NCI-H748 treated with DMSO at 0.1 percent for 48 hours (cell line): ENCODE data around the gene PI3.
"Not testable (repeated sequence)": the region's sequence is repeated elsewhere in the genome, so short reads cannot be mapped to it uniquely, and the experiment has no call there.

Experiments
- DNase-seq: peaks from one replicate; lab custom pipeline; 2025; lab: John Stamatoyannopoulos, UW

Gene PI3

DNA sequence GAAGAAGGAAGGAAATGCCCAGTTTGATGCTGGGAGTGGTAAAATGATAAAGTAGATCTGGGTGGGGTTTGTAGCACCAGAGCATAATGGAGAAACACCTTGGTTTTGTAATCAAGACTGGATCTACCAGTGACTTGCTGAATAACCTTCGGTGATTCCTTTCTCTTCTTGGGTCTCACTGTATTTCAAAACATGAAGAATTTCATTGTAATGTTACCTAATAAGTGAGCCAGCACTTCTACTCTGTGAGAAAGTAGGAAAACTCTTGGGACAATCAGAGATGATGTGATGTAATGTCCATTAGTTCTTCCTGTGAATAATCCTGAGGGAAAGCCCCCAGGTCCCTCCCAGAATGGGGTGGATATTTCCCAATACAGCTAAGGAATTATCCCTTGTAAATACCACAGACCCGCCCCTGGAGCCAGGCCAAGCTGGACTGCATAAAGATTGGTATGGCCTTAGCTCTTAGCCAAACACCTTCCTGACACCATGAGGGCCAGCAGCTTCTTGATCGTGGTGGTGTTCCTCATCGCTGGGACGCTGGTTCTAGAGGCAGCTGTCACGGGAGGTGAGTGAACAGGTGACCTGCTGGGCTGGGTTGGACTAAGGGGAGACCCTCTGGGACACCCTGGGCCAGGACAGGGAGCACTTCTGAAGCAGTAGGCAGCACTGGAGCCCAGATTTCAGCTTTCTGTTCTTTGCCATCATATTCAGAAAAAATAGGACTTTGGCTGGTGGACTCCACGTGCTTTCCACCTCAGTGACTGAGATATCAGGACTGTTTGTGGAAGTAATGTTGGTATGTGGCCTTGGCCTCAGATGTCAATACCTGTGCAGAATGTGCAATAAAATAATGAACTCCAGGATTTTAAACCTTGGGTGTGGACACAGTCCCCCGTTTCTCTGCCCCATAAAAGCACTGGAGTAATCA, at the start of gene PI3:
Gene PI3, plus strand, starts transcription at position 469 of the 931 bp plus-strand sequence. Its CDS starts 21 bp downstream, at position 490.
- DNase-seq = no peak

- DNase-seq = no peak
Measured at GRCh38 chr20:45128099-45128498, 46.6 kb upstream of the PI3 start.

- no peak for DNase-seq
Measured at GRCh38 chr20:45136911-45137310, 37.8 kb upstream of the PI3 start.

GRCh38 chr20:45138561-45139300, 36.0 kb upstream of the PI3 start:
- no peak for DNase-seq

DNA sequence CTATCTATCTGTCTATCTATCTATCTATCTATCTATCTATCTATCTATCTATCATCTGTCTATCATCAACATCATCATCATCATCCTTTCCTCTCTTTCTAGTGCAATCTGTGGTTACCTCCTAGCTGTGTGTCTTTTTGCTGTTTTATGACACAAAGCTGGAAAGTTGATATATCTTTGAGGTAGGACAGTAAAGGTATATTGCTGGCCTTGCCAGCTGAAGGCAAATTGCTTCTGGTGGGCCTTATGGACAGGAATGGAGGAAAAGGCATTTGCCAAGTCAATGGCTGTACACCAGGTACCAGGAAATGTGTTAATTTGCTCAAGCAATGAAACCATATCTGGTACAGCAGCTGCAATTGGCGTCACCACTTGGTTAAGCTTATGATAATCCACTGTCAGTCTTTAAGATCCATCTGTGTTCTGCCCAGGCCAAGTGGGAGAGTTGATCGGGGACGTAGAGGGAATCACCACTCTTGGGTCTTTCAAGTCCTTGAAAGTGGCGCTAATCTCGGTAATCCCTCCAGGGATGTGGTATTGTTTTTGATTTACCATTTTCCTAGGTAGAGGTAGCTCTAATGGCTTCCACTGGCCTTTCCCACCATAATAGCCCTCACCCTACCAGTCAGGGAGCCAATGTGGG, 34.8 kb upstream of the PI3 start:
- not testable (repeated sequence) for DNase-seq

GRCh38 chr20:45140836-45141235, 33.9 kb upstream of the PI3 start:
- no peak for DNase-seq

DNA sequence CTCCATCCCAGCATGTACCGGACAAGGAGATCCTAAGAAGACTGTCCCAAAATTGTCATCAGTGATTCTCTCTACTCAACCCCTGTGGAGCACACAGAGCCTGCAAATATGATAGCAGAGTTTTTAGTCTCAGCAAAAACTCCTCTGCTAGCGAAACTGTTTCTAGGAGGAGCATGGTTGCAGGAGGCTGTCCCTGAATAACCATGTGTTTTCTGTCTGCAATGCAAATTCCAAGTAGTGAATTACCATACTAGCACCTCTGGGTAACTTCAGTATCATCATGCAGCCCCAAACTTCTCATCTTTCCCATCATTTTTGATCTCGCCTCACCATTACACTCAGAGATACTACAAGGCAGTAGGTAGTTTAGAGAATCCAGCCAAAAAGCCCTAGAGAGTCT, 25.6 kb upstream of the PI3 start:
- DNase-seq = no peak

DNA sequence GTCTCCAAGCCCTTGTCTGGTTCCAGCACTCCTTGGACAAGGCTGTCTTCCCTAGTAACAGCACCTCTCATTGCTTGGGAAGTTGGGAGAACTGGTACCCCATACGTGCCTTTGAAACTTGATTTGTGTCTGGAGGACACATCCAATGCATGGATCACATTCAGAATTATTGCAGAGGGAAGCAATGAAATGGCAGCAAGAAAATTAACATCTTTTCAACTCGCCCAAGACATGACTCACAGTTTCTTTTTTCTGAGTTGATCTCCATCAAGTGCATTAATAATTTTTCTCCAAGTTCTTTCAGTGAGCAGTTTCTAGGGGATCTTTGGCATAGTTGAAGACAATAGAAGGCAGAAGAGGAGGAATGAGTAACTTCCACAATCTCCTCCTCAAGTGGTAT, 22.3 kb upstream of the PI3 start:
- DNase-seq = no peak

GRCh38 chr20:45153147-45153546, 21.6 kb upstream of the PI3 start:
- no peak for DNase-seq

GRCh38 chr20:45153752-45154151, 20.9 kb upstream of the PI3 start:
- no peak for DNase-seq

- DNase-seq = no peak
Measured at GRCh38 chr20:45154183-45154582, 20.5 kb upstream of the PI3 start.

DNA sequence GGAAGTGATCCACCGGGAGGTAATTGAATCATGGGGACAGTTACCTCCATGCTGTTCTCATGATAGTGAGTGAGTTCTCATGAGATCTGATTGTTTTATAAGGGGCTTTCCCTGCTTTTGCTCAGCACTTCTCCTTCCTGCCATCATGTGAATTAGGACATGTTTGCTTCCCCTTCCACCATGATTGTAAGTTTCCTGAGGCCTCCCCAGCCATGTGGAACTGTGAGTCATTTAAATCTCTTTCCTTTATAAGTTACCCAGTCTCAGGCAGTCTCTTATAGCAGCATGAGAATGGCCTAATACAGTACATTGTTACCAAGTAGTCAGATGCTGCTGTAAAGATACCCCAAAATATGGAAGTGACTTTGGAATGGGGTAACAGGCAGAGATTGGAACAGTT, 19.9 kb upstream of the PI3 start:
- not testable (repeated sequence) for DNase-seq

DNA sequence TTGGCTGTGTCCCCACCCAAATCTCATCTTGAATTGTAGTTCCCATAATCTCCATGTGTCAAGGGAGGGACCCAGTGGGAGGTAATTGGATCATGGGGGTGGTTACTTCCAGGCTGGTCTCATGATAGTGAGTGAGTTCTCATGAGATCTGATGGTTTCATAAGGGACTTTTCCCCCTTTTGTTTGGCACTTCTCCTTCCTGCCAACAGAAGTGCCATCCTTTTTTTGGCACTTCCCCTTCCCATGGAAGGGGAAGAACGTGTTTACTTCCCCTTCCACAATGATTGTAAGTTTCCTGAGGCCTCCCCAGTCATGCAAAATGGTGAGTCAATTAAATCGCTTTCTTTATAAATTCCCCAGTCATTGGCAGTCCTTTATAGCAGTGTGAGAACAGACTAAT, 18.0 kb upstream of the PI3 start:
- no peak for DNase-seq

GRCh38 chr20:45157962-45158361, 16.7 kb upstream of the PI3 start:
- no peak for DNase-seq

GRCh38 chr20:45163083-45163803, 11.5 kb upstream of the PI3 start:
- DNase-seq = no peak

DNA sequence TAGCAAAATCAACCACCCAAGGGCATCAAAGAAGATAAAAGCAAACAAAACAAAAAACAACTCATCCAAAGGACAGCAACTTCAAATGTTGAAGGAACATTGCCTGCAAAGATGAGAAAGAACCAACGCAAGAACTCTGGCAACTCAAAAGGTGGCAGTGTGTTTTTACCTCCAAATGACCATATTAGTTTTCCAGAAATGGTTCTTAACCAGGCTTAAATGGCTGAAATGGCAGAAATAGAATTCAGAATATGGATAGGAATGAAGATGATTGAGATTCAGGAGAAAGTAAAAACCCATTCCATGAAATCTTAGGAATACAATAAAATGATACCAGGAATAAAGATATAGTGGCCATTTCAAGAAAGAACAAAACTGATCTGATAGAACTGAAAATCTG, 9.8 kb upstream of the PI3 start:
- no peak for DNase-seq

DNA sequence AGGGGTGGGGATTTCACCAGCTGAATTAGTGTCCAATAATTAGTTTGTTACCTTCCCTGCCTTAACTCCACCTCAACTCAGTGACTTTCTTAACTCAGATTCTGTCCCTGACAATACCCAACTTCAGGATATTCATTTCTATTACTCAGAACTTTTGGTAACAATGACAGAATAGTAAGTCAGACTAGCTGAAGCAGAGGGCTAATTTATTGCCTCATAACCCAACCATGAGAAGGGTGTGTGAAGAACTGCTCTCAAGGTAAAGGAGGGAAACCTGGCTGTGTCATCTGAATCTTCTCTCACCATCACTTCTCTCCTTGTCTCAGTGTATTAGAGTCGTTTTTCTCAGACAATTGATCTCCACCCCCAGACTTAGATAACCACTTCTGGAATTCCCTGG, 1.2 kb upstream of the PI3 start:
- no peak for DNase-seq

- DNase-seq = no peak
Measured at GRCh38 chr20:45176526-45177267, 2.0 kb downstream of the PI3 start.

GRCh38 chr20:45179166-45179565, 4.5 kb downstream of the PI3 start:
- DNase-seq = no peak

DNA sequence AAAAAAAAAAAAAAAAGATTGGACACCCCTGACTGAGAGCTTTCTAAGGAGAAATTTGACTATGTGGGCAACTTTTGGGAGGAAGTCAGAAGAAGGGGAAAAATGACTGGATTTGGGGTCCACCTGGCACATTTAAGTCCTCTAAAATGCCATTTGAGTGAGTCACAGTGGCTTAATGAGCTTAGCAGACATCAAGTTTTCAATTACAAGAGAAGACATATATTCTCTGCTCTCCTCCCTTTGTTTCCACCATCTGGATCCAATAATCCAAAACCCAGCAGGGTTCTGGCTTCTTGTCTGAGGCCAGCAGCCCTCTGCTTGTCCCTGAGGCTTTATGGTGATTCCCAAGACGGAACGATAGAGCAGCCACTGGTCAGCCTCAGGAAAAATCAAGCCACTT, 6.9 kb downstream of the PI3 start:
- DNase-seq = no peak

DNA sequence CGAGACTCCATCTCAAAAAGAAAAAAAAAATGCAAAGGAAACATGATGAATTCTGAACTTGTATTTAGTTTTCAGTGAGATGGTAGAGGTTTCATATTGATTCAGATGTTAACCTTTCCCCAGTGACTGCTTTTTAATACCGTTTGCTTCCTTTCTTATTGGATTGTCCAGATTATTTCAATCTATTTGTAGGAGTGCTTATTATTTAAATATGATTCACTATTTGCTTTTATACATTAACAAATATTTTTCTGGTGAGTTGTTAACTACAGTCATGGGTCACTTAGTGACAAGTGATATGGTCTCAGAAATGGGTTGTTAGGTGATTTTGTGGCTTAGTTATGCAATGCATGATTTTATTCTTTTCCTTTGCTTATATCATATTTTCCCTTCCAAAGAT, 8.4 kb downstream of the PI3 start:
- DNase-seq = no peak
